Body of pancreas (tissue), 4 donors: ENCODE measurements around the gene ZNF236.

Experiments used
- POLR2A ChIP-seq, 3 donors: fragments of 450-650 bp; IDR thresholded peaks; one replicate each; pipeline ENCODE4 v1.6.1; 2016; ENCODE audit warnings: antibody characterized with exemption in 3 of 3, mild to moderate bottlenecking in 2 of 3
- TF ChIP-seq, protein P1 (sequence below), 7 experiments: fragments of 450-650 bp in 4 of 7; fragments of 200-600 bp in 3 of 7; sonication (generic) in 3 of 7; IDR thresholded peaks; one replicate each; pipeline ENCODE4 v1.5.1; 2016 to 2019; ENCODE audit warnings: antibody characterized with exemption in 7 of 7

GRCh38 chr18:76873311-76873710 is 51.0 kb downstream of the ZNF236 start:
- TF ChIP-seq POLR2A (IDR thresholded peaks at IDR 0.05): no peak
- TF ChIP-seq, protein P1, sequence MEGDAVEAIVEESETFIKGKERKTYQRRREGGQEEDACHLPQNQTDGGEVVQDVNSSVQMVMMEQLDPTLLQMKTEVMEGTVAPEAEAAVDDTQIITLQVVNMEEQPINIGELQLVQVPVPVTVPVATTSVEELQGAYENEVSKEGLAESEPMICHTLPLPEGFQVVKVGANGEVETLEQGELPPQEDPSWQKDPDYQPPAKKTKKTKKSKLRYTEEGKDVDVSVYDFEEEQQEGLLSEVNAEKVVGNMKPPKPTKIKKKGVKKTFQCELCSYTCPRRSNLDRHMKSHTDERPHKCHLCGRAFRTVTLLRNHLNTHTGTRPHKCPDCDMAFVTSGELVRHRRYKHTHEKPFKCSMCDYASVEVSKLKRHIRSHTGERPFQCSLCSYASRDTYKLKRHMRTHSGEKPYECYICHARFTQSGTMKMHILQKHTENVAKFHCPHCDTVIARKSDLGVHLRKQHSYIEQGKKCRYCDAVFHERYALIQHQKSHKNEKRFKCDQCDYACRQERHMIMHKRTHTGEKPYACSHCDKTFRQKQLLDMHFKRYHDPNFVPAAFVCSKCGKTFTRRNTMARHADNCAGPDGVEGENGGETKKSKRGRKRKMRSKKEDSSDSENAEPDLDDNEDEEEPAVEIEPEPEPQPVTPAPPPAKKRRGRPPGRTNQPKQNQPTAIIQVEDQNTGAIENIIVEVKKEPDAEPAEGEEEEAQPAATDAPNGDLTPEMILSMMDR (IDR thresholded peaks at IDR 0.05): no peak
